Keratinocyte (primary cell): ENCODE data around the gene CBX3. TPM values are rescaled to one million over a fixed set of nuclear protein-coding genes. Genes with fewer than 3 reads are reported as not detected.

Source experiments
- DNase-seq: peaks from one replicate; pipeline ENCODE4 v3.0.0-alpha.2; 2011; ENCODE audit warnings: low read depth, missing footprints, low spot score
- FAIRE-seq: peaks from 2 replicates; lab custom pipeline; 2011; peaks lifted over from hg19 to GRCh38; lab: Jason Lieb, UNC
- H2AFZ ChIP-seq: 2 replicates; pipeline ENCODE4 v1.6.0; 2012; ENCODE audit warnings: low read length, control low read depth, inconsistent platforms; ENCODE audit not compliant: control insufficient read depth
- H3K27ac ChIP-seq: 2 replicates; pipeline ENCODE4 v1.5.1; 2011; ENCODE audit warnings: low read length; ENCODE audit not compliant: control insufficient read depth, insufficient read depth
- H3K27me3 ChIP-seq: 3 replicates; pipeline ENCODE4 v1.6.0; 2011; ENCODE audit warnings: low read length; ENCODE audit not compliant: control insufficient read depth, insufficient read depth; ENCODE audit errors: extremely low read depth
- H3K36me3 ChIP-seq, 2 experiments: 2 replicates in 1 of 2; 3 replicates in 1 of 2; pipeline ENCODE4 v1.5.1; 2011; ENCODE audit warnings: low read length in 2 of 2, mild to moderate bottlenecking in 1 of 2; ENCODE audit not compliant: control insufficient read depth in 2 of 2, insufficient read depth in 2 of 2; ENCODE audit errors: extremely low read depth in 1 of 2
- H3K4me1 ChIP-seq: 3 replicates; pipeline ENCODE4 v1.5.1; 2011; ENCODE audit warnings: low read length; ENCODE audit not compliant: control insufficient read depth, insufficient read depth; ENCODE audit errors: extremely low read depth
- H3K4me2 ChIP-seq: 3 replicates; pipeline ENCODE4 v1.6.0; 2011; ENCODE audit warnings: low read depth, low read length; ENCODE audit not compliant: control insufficient read depth, insufficient read depth; ENCODE audit errors: extremely low read depth
- H3K4me3 ChIP-seq, 3 experiments: fragments of 200-600 bp in 1 of 3; sonication (generic) in 1 of 3; 2 replicates in 2 of 3; 3 replicates in 1 of 3; pipeline ENCODE4 v1.5.1; 2011 to 2016; ENCODE audit warnings: low read length in 3 of 3, mild to moderate bottlenecking in 3 of 3, control low read depth in 2 of 3, inconsistent platforms in 1 of 3, low read depth in 1 of 3, mixed read lengths in 1 of 3, mixed run types in 1 of 3, moderate library complexity in 1 of 3; ENCODE audit not compliant: control insufficient read depth in 2 of 3, insufficient read depth in 2 of 3; ENCODE audit errors: extremely low read depth in 1 of 3
- H3K79me2 ChIP-seq: 2 replicates; pipeline ENCODE4 v1.6.0; 2012; ENCODE audit warnings: low read length; ENCODE audit not compliant: control insufficient read depth, insufficient read depth
- H3K9ac ChIP-seq: 3 replicates; pipeline ENCODE4 v1.6.0; 2011; ENCODE audit warnings: low read length; ENCODE audit not compliant: control insufficient read depth, insufficient read depth; ENCODE audit errors: extremely low read depth
- H3K9me1 ChIP-seq: 3 replicates; pipeline ENCODE4 v1.6.0; 2011; ENCODE audit warnings: low read length; ENCODE audit not compliant: control insufficient read depth, insufficient read depth; ENCODE audit errors: extremely low read depth
- H3K9me3 ChIP-seq: 2 replicates; pipeline ENCODE4 v1.5.1; 2012; ENCODE audit warnings: low read depth, low read length; ENCODE audit not compliant: control insufficient read depth
- H4K20me1 ChIP-seq: 3 replicates; pipeline ENCODE4 v1.6.0; 2011; ENCODE audit warnings: low read length; ENCODE audit not compliant: control insufficient read depth, insufficient read depth; ENCODE audit errors: extremely low read depth
- CTCF ChIP-seq, 3 experiments: IDR thresholded peaks in 1 of 3; conservative IDR thresholded peaks in 1 of 3; optimal IDR thresholded peaks in 1 of 3; 2 replicates in 2 of 3; 3 replicates in 1 of 3; pipeline versions ENCODE3 to v1.5.1; 2011; ENCODE audit warnings: low read length in 3 of 3, mild to moderate bottlenecking in 3 of 3, moderate library complexity in 2 of 3, control low read depth in 1 of 3, inconsistent platforms in 1 of 3; ENCODE audit not compliant: insufficient read depth in 2 of 3; ENCODE audit errors: extremely low read depth in 1 of 3
- EZH2 ChIP-seq: IDR thresholded peaks from one replicate; pipeline ENCODE4 v1.6.1; 2012; ENCODE audit warnings: inconsistent platforms, mild to moderate bottlenecking, low read length, moderate library complexity
- dilution Hi-C: fragments of 300-500 bp; cut with MboI; formaldehyde crosslinking; loops from one replicate; pipeline ENCODE4 v1.7.0; 2020; ENCODE audit warnings: low sequenced_read_pairs; ENCODE audit not compliant: extremely low pct_ligation_motif_present
- polyA plus RNA-seq, 5 experiments: library from polyadenylated mRNA; depleted of rRNA in 3 of 5; stranded (reverse) in 3 of 5; stranded (forward) in 1 of 5; unstranded in 1 of 5; fragments of >200 nt; gene quantifications; 1 replicate in 1 of 5; 2 replicates in 3 of 5; 3 replicates in 1 of 5; pipeline versions ENCODE4 v1.2.1 to v1.2.3, GENCODE V29; 2011 to 2012; ENCODE audit warnings: missing spikeins in 2 of 5, low read depth in 1 of 5, low replicate concordance in 1 of 5

Gene CBX3
- polyA plus RNA-seq, 1 donor (not counting 4 experiments of a cell fraction or from before 2014, with no cell fraction given) = 161 TPM

DNA sequence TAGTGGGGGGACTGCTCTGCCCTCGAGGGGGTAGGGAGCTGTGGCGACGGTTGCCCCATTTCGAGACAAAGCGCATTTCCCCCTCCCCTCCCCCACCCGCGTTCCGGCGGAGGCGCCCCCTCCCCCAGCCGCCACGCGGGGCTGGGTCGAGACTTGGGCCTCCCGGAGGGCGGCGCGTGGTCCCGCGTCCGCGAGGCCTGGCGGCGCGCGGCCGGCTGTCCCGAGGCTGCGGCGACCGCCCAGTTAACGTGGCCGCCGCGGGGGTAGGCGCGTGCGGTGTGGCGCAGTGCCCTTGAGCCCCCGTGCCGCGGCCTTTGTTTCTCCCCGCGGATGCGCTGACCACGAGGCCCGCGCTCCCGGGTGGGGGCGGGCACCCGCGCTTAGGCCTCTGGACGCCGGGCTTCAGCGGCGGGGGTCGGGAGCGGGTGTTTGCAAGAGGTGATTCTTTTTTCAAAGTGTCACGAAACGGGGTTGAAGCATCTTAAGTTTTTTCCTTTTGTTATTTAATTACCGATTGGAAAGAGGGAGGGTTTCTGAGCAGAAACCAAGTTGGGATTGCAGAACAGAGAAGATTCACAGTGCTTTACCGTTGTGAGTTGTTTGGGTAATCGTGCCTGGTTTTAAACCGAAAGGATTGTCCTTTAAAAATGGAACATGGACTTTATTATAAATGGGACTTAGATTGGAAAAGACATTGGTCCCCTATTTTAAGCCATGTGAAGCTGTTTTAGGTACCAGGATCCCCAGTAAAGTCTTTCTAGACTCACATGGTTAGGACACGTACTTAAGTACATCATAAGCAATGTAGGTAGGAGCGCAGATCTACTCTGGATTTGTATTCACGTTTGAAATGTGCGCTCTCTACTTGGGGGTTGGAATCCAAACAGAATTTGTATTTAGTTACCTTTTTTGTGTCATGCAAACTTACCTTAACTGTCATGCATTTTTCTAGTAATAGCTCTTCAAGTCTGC is 760 bp downstream of the CBX3 start:
- Histone ChIP-seq H3K4me3 (peak overlapping the region; percentile 94 to 100 (median 95)), H3K9me1 (no peaks in the 10 kb centered on the region), H2AFZ (no peak overlapping the region), H4K20me1 (peaks cover 27% of the 10 kb centered on the region), H3K36me3 (peaks cover 9 to 25% of the 10 kb centered on the region in 2 experiments), H3K9ac (peak overlapping the region; percentile 100), H3K27ac (peak overlapping the region; percentile 94), H3K4me1 (peaks cover 10% of the 10 kb centered on the region), H3K27me3 (no peaks in the 10 kb centered on the region), H3K4me2 (peak overlapping the region; percentile 87), H3K79me2 (peaks cover 89% of the 10 kb centered on the region), H3K9me3 (no peaks in the 10 kb centered on the region)
- DNase-seq (no peak), FAIRE-seq (no peak)
- no peak for TF ChIP-seq EZH2
- dilution Hi-C loops = no loop called here

GRCh38 chr7:26203016-26203415 is 1.5 kb downstream of the CBX3 start:
- Histone ChIP-seq H3K36me3 (peaks cover 9 to 25% of the 10 kb centered on the region in 2 experiments), H2AFZ (no peak overlapping the region), H4K20me1 (peaks cover 25% of the 10 kb centered on the region), H3K9ac (peak overlapping the region; percentile 100), H3K9me3 (no peaks in the 10 kb centered on the region), H3K9me1 (no peaks in the 10 kb centered on the region), H3K27ac (peak overlapping the region; percentile 94), H3K4me3 (peak overlapping the region; percentile 94 to 100 (median 95)), H3K27me3 (no peaks in the 10 kb centered on the region), H3K4me2 (peak overlapping the region; percentile 87), H3K4me1 (peaks cover 9% of the 10 kb centered on the region), H3K79me2 (peaks cover 90% of the 10 kb centered on the region)
- dilution Hi-C loops = no loop called here
- DNase-seq (no peak), FAIRE-seq (no peak)
- TF ChIP-seq CTCF (optimal IDR thresholded peaks at IDR 0.05 in 1 of 3, IDR thresholded peaks at IDR 0.05 in 1 of 3, conservative IDR thresholded peaks at IDR 0.05 in 1 of 3; ENCODE audit: extremely low read depth in 1 of 3, insufficient read depth in 2 of 3, low read length in 3 of 3) = no peak
- TF ChIP-seq EZH2 = no peak
